MM.1S (cell line): ENCODE data around the gene HTR3D.
"Not testable (repeated sequence)": the region's sequence is repeated elsewhere in the genome, so short reads cannot be mapped to it uniquely, and the experiment has no call there.

Experiments used
- EZH2 ChIP-seq: fragments of 300-600 bp; sonication (generic); optimal IDR thresholded peaks from 2 replicates; pipeline ENCODE3; 2017; ENCODE audit warnings: low read depth, mild to moderate bottlenecking, antibody characterized with exemption, low read length, mixed read lengths
- EZH2phosphoT487 ChIP-seq: fragments of 300-600 bp; sonication (generic); IDR thresholded peaks from 2 replicates; pipeline ENCODE4 v1.6.1; 2018; ENCODE audit warnings: antibody characterized with exemption, low read length
- TF ChIP-seq, protein P1 (sequence below): fragments of 300-600 bp; sonication (generic); IDR thresholded peaks from 2 replicates; pipeline ENCODE4 v1.5.1; 2016; ENCODE audit warnings: antibody characterized with exemption, low read length, mixed read lengths

DNA sequence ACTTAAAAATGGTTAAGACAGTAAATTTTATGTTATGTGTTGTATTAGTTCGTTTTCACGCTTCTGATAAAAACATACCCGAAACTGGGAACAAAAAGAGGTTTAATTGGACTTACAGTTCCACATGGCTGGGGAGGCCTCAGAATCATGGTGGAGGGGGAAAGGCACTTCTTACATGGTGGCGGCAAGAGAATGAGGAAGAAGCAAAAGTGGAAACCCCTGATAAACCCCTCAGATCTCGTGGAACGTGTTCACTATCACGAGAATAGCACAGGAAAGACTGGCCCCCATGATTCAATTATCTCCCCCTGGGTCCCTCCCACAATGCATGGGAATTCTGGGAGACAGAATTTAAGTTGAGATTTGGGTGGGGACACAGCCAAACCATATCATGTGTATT is 39.6 kb downstream of the HTR3D start:
- TF ChIP-seq, protein P1, sequence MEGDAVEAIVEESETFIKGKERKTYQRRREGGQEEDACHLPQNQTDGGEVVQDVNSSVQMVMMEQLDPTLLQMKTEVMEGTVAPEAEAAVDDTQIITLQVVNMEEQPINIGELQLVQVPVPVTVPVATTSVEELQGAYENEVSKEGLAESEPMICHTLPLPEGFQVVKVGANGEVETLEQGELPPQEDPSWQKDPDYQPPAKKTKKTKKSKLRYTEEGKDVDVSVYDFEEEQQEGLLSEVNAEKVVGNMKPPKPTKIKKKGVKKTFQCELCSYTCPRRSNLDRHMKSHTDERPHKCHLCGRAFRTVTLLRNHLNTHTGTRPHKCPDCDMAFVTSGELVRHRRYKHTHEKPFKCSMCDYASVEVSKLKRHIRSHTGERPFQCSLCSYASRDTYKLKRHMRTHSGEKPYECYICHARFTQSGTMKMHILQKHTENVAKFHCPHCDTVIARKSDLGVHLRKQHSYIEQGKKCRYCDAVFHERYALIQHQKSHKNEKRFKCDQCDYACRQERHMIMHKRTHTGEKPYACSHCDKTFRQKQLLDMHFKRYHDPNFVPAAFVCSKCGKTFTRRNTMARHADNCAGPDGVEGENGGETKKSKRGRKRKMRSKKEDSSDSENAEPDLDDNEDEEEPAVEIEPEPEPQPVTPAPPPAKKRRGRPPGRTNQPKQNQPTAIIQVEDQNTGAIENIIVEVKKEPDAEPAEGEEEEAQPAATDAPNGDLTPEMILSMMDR: not testable (repeated sequence)
- not testable (repeated sequence) for TF ChIP-seq EZH2, EZH2phosphoT487
